Measurements from ENCODE around the gene D2HGDH. TPM values are rescaled to one million over a fixed set of nuclear protein-coding genes. Genes with fewer than 3 reads are reported as not detected.
A peak's percentile ranks its signal among the peaks of the same experiment; 100 is the strongest.

D2HGDH gene
- total and polyA plus RNA-seq, 9 donors = 9.1 to 30.0 (median 19.7) TPM

DNA sequence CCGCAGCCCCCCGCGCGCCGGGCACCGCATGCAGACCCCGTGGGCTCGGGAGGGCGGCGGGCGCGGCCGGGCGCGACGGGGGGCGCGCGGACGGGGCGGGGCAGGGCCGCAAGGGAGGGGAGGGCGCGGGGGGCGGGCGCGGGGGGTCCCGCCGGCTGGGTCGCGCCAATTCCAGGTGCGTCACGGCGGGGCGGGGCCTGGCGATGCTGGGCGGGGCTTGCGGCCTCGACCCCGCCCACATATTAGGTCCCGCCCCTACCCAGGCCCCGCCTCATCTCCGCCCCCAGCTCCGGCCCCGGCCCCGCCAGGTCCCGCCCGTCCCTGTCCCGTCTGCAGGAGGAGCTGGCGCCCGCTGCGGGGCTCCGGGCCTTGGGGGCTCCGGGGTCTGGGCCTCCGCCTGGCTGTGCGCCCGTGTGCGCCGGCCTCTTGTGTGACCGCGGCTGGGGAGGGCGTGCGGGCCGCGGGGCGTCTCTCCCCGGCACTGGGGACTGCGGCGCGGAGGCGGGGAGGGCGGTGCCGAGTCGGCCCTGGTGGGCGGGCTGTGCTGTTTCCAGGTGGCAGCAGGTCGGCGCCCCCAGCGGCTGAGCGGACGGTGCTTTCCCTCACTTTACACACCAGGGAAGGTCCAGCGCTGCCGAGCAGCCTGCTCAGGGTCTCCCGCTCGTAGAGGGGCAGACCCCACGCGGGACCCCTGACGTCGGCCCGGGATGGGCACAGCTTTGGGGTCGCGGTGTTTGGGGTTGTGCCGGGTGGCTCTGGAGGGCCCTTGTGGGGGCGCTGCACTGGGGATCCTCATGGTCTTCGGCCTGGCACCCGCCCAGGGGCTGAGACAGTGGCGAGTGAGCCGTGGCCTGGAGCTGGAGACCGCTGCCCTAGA lies 32.0 kb upstream of the D2HGDH start:
- DNase-seq = peak; percentile 90
- peak overlapping the region; percentile 53 for H3K4me3 ChIP-seq (ENCODE audit: low read length)
- peaks cover 20% of the 10 kb centered on the region for H3K36me3 ChIP-seq (ENCODE audit: control insufficient read depth, insufficient read depth, low read length)
- peaks cover 8% of the 10 kb centered on the region for H3K9me3 ChIP-seq (replicated peaks; ENCODE audit: control insufficient read depth, low read depth, low read length)
- H3K27ac ChIP-seq (ENCODE audit: low read length) = peak overlapping the region; percentile 72
- no peaks in the 10 kb centered on the region for H3K27me3 ChIP-seq (ENCODE audit: control insufficient read depth, insufficient read depth, low read length)
- WGBS (ENCODE audit: insufficient coverage) = under 1% methylated on average over 85 of the region's 98 CpGs
- H3K4me1 ChIP-seq (ENCODE audit: control insufficient read depth, insufficient read depth, low read length) = peaks cover 12% of the 10 kb centered on the region

DNA sequence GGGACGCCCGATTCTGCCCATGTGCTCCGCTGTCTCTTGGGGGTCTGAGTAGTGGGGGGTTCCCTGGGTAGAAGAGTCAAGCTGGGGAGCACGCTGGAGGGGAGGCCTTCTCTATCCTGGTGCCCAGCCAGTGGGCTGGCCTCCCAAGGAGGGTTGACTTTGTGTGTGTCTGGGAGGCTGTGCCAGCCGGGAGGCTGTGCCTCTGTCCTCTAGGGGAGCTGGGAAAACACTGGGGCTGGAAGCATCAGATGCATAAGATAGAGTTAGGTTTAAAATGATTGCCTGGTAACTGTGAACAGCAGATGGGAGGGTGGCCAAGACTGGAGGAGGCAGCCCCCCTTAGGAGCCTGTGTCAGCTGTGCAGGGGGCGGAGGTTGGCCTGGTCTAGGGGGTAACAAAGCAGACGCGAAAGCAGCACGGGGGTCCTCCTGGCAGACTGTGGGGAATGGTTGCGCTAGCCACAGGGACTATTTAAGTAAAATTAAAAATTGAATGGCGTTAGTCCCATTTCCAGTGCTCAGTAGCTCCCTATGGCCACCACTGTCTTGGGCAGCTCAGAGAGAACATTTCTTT lies 31.3 kb upstream of the D2HGDH start:
- 9% methylated on average over 5 of the region's 11 CpGs for WGBS (ENCODE audit: insufficient coverage)
- Histone ChIP-seq H3K4me3 (ENCODE audit: low read length) (peak overlapping the region; percentile 53), H3K36me3 (ENCODE audit: control insufficient read depth, insufficient read depth, low read length) (peaks cover 27% of the 10 kb centered on the region), H3K4me1 (ENCODE audit: control insufficient read depth, insufficient read depth, low read length) (peaks cover 12% of the 10 kb centered on the region), H3K27me3 (ENCODE audit: control insufficient read depth, insufficient read depth, low read length) (no peaks in the 10 kb centered on the region), H3K9me3 (replicated peaks; ENCODE audit: control insufficient read depth, low read depth, low read length) (peaks cover 8% of the 10 kb centered on the region), H3K27ac (ENCODE audit: low read length) (peak overlapping the region; percentile 72)
- peak; percentile 66 for DNase-seq

DNA sequence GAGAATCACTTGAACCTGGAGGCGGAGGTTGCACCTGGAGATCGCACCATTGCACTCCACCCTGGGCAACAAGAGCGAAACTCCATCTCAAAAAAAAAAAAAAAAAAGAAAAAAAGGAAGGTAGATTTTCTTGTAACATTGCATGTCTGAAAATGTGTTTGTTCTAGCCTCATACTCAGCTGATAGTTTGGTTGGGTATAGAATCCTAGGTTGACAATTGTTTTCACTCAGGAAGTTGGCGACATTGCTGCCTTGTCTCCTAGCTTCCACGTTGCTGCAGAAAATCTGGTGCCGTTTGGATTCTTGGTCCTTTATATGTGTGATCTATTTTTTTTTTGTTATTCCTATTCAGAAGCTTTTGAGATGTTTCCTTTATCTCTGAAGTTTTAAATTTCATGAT lies 27.9 kb upstream of the D2HGDH start:
- peaks cover 9% of the 10 kb centered on the region for H3K4me1 ChIP-seq (ENCODE audit: control insufficient read depth, insufficient read depth, low read length)
- no peak overlapping the region for H3K4me3 ChIP-seq (ENCODE audit: low read length)
- no CpG with 5 or more reads among the region's 6 CpGs for WGBS (ENCODE audit: insufficient coverage)
- peaks cover 56% of the 10 kb centered on the region for H3K36me3 ChIP-seq (ENCODE audit: control insufficient read depth, insufficient read depth, low read length)
- no peak for DNase-seq
- H3K9me3 ChIP-seq (replicated peaks; ENCODE audit: control insufficient read depth, low read depth, low read length) = peaks cover 8% of the 10 kb centered on the region
- H3K27me3 ChIP-seq (ENCODE audit: control insufficient read depth, insufficient read depth, low read length) = no peaks in the 10 kb centered on the region
- H3K27ac ChIP-seq (ENCODE audit: low read length) = no peak overlapping the region

DNA sequence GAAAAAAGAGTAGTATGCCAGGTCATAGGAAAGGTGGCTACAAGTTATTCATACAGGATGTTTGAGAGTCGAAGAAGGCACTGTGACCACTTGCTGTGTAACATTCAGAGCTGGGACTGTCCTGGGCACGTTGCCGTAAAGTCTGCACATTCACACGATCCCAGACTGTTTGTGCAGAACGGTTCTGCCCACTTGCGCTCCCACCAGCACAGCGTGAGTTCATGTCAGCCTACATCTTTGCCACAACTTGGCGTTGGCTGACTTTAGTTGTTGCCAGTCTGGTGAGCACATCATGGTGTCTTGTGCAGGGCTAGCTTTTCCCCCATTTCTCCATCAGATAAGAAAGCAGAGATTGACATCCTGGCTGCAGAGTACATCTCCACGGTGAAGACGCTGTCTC lies 25.6 kb upstream of the D2HGDH start:
- H3K9me3 ChIP-seq (replicated peaks; ENCODE audit: control insufficient read depth, low read depth, low read length) = peaks cover 13% of the 10 kb centered on the region
- no peaks in the 10 kb centered on the region for H3K27me3 ChIP-seq (ENCODE audit: control insufficient read depth, insufficient read depth, low read length)
- no peak for DNase-seq
- H3K4me1 ChIP-seq (ENCODE audit: control insufficient read depth, insufficient read depth, low read length) = no peaks in the 10 kb centered on the region
- no peak overlapping the region for H3K27ac ChIP-seq (ENCODE audit: low read length)
- 90% methylated on average over 10 of the region's 10 CpGs for WGBS (ENCODE audit: insufficient coverage)
- H3K36me3 ChIP-seq (ENCODE audit: control insufficient read depth, insufficient read depth, low read length) = peaks cover 76% of the 10 kb centered on the region
- no peak overlapping the region for H3K4me3 ChIP-seq (ENCODE audit: low read length)

DNA sequence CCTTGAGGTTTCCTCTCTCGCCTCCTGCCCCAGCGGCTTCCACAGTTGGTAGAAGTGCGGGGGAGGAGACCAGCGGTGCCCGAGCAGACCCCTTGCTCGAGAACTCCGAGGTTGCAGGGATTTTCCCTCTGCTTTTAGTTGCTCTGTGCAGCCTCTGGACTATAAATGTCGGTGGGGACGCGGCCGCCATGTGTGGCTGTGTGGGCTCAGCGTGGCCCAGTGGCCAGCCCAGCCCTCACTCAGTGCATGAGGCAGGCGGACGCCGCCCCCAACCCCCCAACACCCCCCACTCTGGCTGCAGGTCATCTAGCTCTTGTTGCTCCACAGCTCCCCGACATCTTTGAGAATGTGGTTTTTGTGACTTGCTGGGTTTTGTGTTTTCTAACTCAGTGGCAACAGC lies 15.3 kb upstream of the D2HGDH start:
- Histone ChIP-seq H3K4me3 (ENCODE audit: low read length) (no peak overlapping the region), H3K27ac (ENCODE audit: low read length) (no peak overlapping the region), H3K36me3 (ENCODE audit: control insufficient read depth, insufficient read depth, low read length) (peaks cover 64% of the 10 kb centered on the region), H3K4me1 (ENCODE audit: control insufficient read depth, insufficient read depth, low read length) (no peaks in the 10 kb centered on the region), H3K27me3 (ENCODE audit: control insufficient read depth, insufficient read depth, low read length) (no peaks in the 10 kb centered on the region), H3K9me3 (replicated peaks; ENCODE audit: control insufficient read depth, low read depth, low read length) (peaks cover 16% of the 10 kb centered on the region)
- DNase-seq = no peak
- WGBS (ENCODE audit: insufficient coverage) = 92% methylated on average over 6 of the region's 16 CpGs

DNA sequence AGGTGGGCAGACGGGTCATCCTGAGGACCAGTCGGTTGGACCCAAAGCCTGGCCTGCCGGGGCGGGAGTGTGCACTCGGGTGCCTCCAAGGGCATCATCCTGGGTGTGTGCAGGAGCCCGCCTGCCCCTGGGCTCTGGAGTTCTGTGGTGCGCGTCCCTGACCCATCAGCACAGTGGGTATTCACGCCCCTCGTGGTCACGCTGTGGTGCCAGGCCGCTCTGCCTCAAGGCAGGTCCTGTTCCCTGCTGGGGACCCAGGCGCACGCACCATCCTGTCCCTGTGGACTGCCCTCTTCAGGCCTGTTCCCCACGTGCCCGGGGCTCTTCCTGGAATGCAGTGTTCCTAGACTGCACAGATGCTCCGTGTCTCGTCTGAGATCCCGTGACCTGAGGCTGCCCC lies 14.3 kb upstream of the D2HGDH start:
- Histone ChIP-seq H3K36me3 (ENCODE audit: control insufficient read depth, insufficient read depth, low read length) (peaks cover 68% of the 10 kb centered on the region), H3K4me3 (ENCODE audit: low read length) (no peak overlapping the region), H3K27ac (ENCODE audit: low read length) (no peak overlapping the region), H3K27me3 (ENCODE audit: control insufficient read depth, insufficient read depth, low read length) (no peaks in the 10 kb centered on the region), H3K4me1 (ENCODE audit: control insufficient read depth, insufficient read depth, low read length) (no peaks in the 10 kb centered on the region), H3K9me3 (replicated peaks; ENCODE audit: control insufficient read depth, low read depth, low read length) (peaks cover 16% of the 10 kb centered on the region)
- 91% methylated on average over 17 of the region's 19 CpGs for WGBS (ENCODE audit: insufficient coverage)
- DNase-seq = no peak

DNA sequence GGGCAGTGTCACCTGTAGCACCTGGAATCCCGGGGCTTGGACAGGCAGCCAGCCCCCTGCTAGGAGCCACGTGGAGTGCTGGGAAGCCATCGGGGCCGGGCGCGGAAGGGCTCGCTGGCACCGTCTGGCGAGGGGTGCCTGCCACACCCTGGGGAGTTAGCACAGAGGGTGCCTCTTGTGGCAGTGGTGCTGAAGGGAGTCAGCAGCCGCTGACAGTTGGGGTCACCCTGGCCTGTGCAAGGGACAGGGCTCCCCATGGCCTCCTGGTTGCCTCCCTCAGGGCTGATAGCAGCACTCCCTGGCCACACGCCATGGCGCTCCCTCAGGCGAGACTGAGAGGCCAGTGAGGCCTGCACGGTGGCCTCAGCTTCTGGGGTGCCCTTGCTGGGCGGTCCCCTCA lies 13.9 kb upstream of the D2HGDH start:
- Histone ChIP-seq H3K27me3 (ENCODE audit: control insufficient read depth, insufficient read depth, low read length) (no peaks in the 10 kb centered on the region), H3K4me3 (ENCODE audit: low read length) (no peak overlapping the region), H3K9me3 (replicated peaks; ENCODE audit: control insufficient read depth, low read depth, low read length) (peaks cover 16% of the 10 kb centered on the region), H3K36me3 (ENCODE audit: control insufficient read depth, insufficient read depth, low read length) (peaks cover 68% of the 10 kb centered on the region), H3K4me1 (ENCODE audit: control insufficient read depth, insufficient read depth, low read length) (no peaks in the 10 kb centered on the region), H3K27ac (ENCODE audit: low read length) (no peak overlapping the region)
- WGBS (ENCODE audit: insufficient coverage) = 94% methylated on average over 14 of the region's 15 CpGs
- DNase-seq = no peak

DNA sequence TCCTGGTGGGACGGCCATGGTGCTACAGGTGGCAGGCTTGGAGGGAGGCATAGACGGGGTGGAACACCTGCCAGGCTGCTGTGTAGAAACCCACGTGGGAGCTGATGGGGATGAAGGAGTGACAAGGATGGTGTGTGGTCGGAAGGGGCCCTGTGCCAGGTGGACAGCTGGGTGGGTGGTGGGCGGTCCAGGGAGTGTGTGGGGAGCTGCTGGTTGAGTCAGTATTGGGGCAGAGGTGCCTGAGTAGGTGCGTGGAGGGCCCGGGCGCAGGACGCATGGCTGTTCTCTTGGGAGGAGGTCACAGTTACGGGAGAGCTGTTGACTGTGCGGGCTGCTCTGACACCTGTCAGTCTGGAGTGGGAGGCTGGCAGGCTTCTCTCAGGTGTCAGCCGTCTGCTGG lies 12.6 kb upstream of the D2HGDH start:
- H3K36me3 ChIP-seq (ENCODE audit: control insufficient read depth, insufficient read depth, low read length) = peaks cover 60% of the 10 kb centered on the region
- WGBS (ENCODE audit: insufficient coverage) = 92% methylated on average over 12 of the region's 12 CpGs
- no peak for DNase-seq
- H3K4me1 ChIP-seq (ENCODE audit: control insufficient read depth, insufficient read depth, low read length) = no peaks in the 10 kb centered on the region
- no peaks in the 10 kb centered on the region for H3K27me3 ChIP-seq (ENCODE audit: control insufficient read depth, insufficient read depth, low read length)
- peaks cover 16% of the 10 kb centered on the region for H3K9me3 ChIP-seq (replicated peaks; ENCODE audit: control insufficient read depth, low read depth, low read length)
- no peak overlapping the region for H3K4me3 ChIP-seq (ENCODE audit: low read length)
- no peak overlapping the region for H3K27ac ChIP-seq (ENCODE audit: low read length)

DNA sequence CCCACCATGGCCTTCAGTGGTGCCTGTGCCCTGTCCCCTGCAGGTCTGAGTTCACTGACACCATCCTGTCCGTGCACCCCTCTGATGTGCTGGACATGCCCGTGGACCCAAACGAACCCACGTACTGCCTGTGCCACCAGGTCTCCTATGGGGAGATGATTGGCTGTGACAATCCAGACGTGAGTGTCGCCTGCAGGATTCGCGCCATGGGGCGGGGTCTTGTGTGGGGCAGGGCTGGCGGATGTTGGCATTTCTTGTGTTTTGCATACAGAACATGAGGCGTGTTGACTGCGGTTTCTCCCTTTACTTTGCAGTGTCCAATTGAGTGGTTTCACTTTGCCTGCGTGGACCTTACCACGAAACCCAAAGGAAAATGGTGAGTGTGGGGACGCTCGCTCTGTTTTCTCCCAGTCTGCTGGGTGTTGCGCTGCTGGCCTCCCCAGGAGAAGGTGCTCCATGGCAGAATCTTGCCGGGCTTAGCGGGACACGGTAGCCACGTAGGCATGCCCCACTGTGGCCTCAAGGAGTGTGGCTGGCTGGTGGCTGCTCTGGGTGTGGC lies 11.5 kb upstream of the D2HGDH start:
- Histone ChIP-seq H3K36me3 (ENCODE audit: control insufficient read depth, insufficient read depth, low read length) (peaks cover 57% of the 10 kb centered on the region), H3K4me1 (ENCODE audit: control insufficient read depth, insufficient read depth, low read length) (peaks cover 1% of the 10 kb centered on the region), H3K27me3 (ENCODE audit: control insufficient read depth, insufficient read depth, low read length) (no peaks in the 10 kb centered on the region), H3K4me3 (ENCODE audit: low read length) (no peak overlapping the region), H3K27ac (ENCODE audit: low read length) (no peak overlapping the region), H3K9me3 (replicated peaks; ENCODE audit: control insufficient read depth, low read depth, low read length) (peaks cover 16% of the 10 kb centered on the region)
- WGBS (ENCODE audit: insufficient coverage) = 97% methylated on average over 19 of the region's 21 CpGs
- no peak for DNase-seq

DNA sequence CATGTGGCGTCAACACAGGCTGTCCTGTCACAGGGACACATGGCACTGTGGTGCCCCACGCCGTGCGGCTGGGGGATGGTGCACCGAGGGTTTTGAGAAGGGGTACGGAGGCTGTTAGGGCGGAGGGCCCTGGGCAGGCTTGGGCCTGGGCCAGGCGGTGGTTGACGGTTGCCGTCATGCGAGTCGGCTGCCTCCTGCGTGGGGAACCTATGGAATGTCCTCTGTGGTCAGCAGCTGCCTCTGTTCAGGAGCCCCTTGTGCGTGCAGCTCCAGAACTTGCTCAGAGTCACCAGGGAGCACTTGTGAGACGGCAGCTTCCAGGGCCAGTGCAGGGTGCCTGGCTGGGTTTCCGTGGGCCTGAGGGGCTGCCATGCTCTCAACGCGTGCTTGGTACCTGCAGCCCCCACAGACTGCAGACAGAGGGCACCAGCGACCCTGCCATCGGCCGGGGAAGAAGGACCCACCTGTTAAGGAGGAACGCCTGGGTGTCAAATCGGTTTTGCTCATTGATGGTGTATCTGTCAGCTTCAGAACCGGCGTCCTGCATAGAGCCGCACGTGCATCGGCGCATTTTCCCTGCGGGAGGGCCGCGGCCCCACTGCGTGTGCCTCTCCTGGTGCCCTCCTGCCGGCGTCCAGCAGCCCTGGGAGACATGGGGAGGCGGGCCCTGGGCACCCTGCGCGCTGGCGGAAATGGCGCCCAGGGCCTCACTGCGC lies 10.0 kb upstream of the D2HGDH start:
- no peaks in the 10 kb centered on the region for H3K27me3 ChIP-seq (ENCODE audit: control insufficient read depth, insufficient read depth, low read length)
- WGBS (ENCODE audit: insufficient coverage) = 94% methylated on average over 37 of the region's 41 CpGs
- H3K4me1 ChIP-seq (ENCODE audit: control insufficient read depth, insufficient read depth, low read length) = peaks cover 7% of the 10 kb centered on the region
- no peak for DNase-seq
- peaks cover 54% of the 10 kb centered on the region for H3K36me3 ChIP-seq (ENCODE audit: control insufficient read depth, insufficient read depth, low read length)
- H3K4me3 ChIP-seq (ENCODE audit: low read length) = no peak overlapping the region
- H3K9me3 ChIP-seq (replicated peaks; ENCODE audit: control insufficient read depth, low read depth, low read length) = peaks cover 16% of the 10 kb centered on the region
- H3K27ac ChIP-seq (ENCODE audit: low read length) = no peak overlapping the region
